Spleen (tissue), 11 donors: ENCODE results near the gene ABCG1. TPM values are rescaled to one million over a fixed set of nuclear protein-coding genes. Genes with fewer than 3 reads are reported as not detected.

Experiments
- DNase-seq: peaks from one replicate; pipeline ENCODE4 v3.0.0-alpha.2; 2020
- H3K27ac ChIP-seq, 8 donors: fragments of 200-600 bp; sonication (generic) in 7 of 8; 1 replicate in 4 of 8; 2 replicates in 4 of 8; pipeline versions ENCODE4 v1.5.0 to v1.8.0; 2016 to 2021; ENCODE audit warnings: inconsistent platforms in 4 of 8, mild to moderate bottlenecking in 4 of 8, moderate library complexity in 1 of 8
- H3K27me3 ChIP-seq, 7 donors: fragments of 200-600 bp; sonication (generic) in 6 of 7; replicated peaks in 1 of 7; 1 replicate in 4 of 7; 2 replicates in 3 of 7; pipeline versions ENCODE4 v1.5.0 to v1.8.0; 2016 to 2021; ENCODE audit warnings: inconsistent platforms in 3 of 7, mild to moderate bottlenecking in 1 of 7
- H3K36me3 ChIP-seq, 6 donors: fragments of 200-600 bp; sonication (generic) in 5 of 6; 1 replicate in 4 of 6; 2 replicates in 2 of 6; pipeline versions ENCODE4 v1.5.0 to v1.8.0; 2016 to 2021; ENCODE audit warnings: inconsistent platforms in 2 of 6
- H3K4me1 ChIP-seq, 6 donors: fragments of 200-600 bp; sonication (generic) in 5 of 6; 1 replicate in 3 of 6; 2 replicates in 3 of 6; pipeline versions ENCODE4 v1.5.0 to v1.8.0; 2016 to 2021; ENCODE audit warnings: inconsistent platforms in 3 of 6
- H3K4me3 ChIP-seq, 8 donors: fragments of 200-600 bp; sonication (generic) in 7 of 8; 1 replicate in 4 of 8; 2 replicates in 4 of 8; pipeline versions ENCODE4 v1.5.0 to v1.8.0; 2016 to 2021; ENCODE audit warnings: inconsistent platforms in 4 of 8, mild to moderate bottlenecking in 4 of 8, moderate library complexity in 2 of 8
- H3K9me3 ChIP-seq, 8 donors: fragments of 200-600 bp; sonication (generic) in 7 of 8; 1 replicate in 4 of 8; 2 replicates in 4 of 8; pipeline versions ENCODE4 v1.5.0 to v1.8.0; 2016 to 2021; ENCODE audit warnings: inconsistent platforms in 4 of 8
- CTCF ChIP-seq, 11 experiments: fragments of 200-600 bp in 7 of 11; fragments of 450-650 bp in 4 of 11; sonication (generic) in 4 of 11; IDR thresholded peaks in 8 of 11; conservative IDR thresholded peaks in 3 of 11; 1 replicate in 7 of 11; 2 replicates in 4 of 11; pipeline versions ENCODE4 v1.4.0 to v1.8.0; 2016 to 2021; ENCODE audit warnings: antibody characterized with exemption in 11 of 11, inconsistent platforms in 4 of 11, mild to moderate bottlenecking in 1 of 11
- POLR2A ChIP-seq, 3 donors: fragments of 450-650 bp; IDR thresholded peaks; one replicate each; pipeline ENCODE4 v1.5.1; 2017; ENCODE audit warnings: antibody characterized with exemption in 3 of 3, mild to moderate bottlenecking in 1 of 3
- POLR2AphosphoS5 ChIP-seq, 3 donors: sonication (generic); formaldehyde crosslinking; IDR thresholded peaks; one replicate each; pipeline ENCODE4 v1.5.1; 2017; ENCODE audit warnings: antibody characterized with exemption in 3 of 3
- WGBS, 5 donors: extraction: QIAGEN DNeasy Blood & Tissue Kit in 3 of 5; methylation state at CpG; one replicate each; pipeline versions ENCODE4 v1.1.5 to v1.1.7; 2013 to 2018; 5-methylcytosine and 5-hydroxymethylcytosine counted together
- intact Hi-C: fragments of 100-400 bp; cut with DNase I; formaldehyde crosslinking; loops from one replicate; pipeline ENCODE4 v1.15.0; 2023; ENCODE audit warnings: low total_unique reads
- polyA plus RNA-seq, 3 donors: library from polyadenylated mRNA; stranded (reverse); fragments of 200-250 nt; gene quantifications; one replicate each; pipeline ENCODE4 v1.2.1, GENCODE V29; 2013
- total RNA-seq, 7 donors: library from RNA; depleted of rRNA in 3 of 7; stranded (reverse); fragments of >200 nt in 3 of 7; fragmentation: NEBNext Ultra II Directional in 4 of 7; extraction: Animal tissue kit (Norgen Biotek cat#: 25700) in 4 of 7; gene quantifications; one replicate each; pipeline versions ENCODE4 v1.1.0 to v1.2.1, GENCODE V29; 2016 to 2021
- donor health status: healthy with polysubstance abuse.
- donor health status: DM: no; HTN: no; CAD: no; lungs with moderate emphysema.
- donor health status: DM: no; HTN: no; CAD: no.
- donor health status: Bipolar disorder and iron deficiency.
- donor health status: healthy.
- donor health status: DM: no; HTN: no; CAD: no.
- donor health status: DM: yes; HTN: yes; CAD: no.

The ABCG1 gene
- total and polyA plus RNA-seq, 10 donors, result 14.6 to 143 (median 96.7) TPM

DNA sequence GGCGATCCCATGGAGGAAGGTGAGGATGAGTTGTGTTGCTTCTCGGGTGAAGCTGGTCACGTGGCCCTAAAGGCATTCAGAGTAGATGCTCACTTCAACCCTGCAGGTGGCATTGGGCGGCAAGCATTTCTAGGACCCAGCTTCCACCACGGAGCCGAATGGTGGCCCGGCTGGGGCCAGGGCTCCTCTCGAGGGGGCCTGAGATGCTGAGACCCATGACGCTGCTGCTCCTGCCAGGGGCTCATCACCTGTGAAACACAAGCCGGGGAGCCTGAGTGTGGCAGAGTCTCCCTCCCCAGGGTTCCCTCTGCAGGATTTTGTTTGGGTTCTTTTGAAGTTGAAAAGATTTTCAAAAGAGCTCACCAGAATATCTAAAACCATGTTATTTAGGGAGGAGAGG, 41.2 kb downstream of the ABCG1 start:
- intact Hi-C loops, result no loop called here
- Histone ChIP-seq H3K27ac (peak overlapping the region in 5 of 8 donors; percentile 74 to 88 (median 81)), H3K36me3 (peaks cover 0 to 20% (median 0%) of the 10 kb centered on the region in 6 donors), H3K4me1 (peaks cover 16 to 96% (median 76%) of the 10 kb centered on the region in 6 donors), H3K4me3 (no peak overlapping the region), H3K9me3 (no peaks in the 10 kb centered on the region), H3K27me3 (peaks cover 0 to 4% (median 0%) of the 10 kb centered on the region in 7 donors)
- TF ChIP-seq CTCF (IDR thresholded peaks at IDR 0.05 in 8 of 11, conservative IDR thresholded peaks at IDR 0.05 in 3 of 11) (no peak), POLR2AphosphoS5 (IDR thresholded peaks at IDR 0.05) (no peak), POLR2A (IDR thresholded peaks at IDR 0.05) (no peak)
- DNase-seq, result no peak
- 73 to 88% (median 79%) methylated on average over 7 to 10 of the region's 10 CpGs for WGBS, 5 donors

GRCh38 chr21:42261829-42262200, 42.9 kb downstream of the ABCG1 start:
- H3K27ac ChIP-seq, result peak overlapping the region in 6 of 8 donors; percentile 41 to 88 (median 80)

GRCh38 chr21:42262831-42263231, 43.9 kb downstream of the ABCG1 start:
- 17 to 58% (median 41%) methylated on average over 7 to 11 of the region's 11 CpGs for WGBS, 5 donors
- DNase-seq, result no peak

More at GRCh38 chr21:42261829-42262200, 42.9 kb downstream of the ABCG1 start:
- no peak for DNase-seq
- Histone ChIP-seq H3K4me1 (peaks cover 11 to 91% (median 69%) of the 10 kb centered on the region in 6 donors), H3K27me3 (peaks cover 0 to 4% (median 0%) of the 10 kb centered on the region in 7 donors), H3K9me3 (no peaks in the 10 kb centered on the region), H3K4me3 (no peak overlapping the region), H3K36me3 (peaks cover 0 to 26% (median 0%) of the 10 kb centered on the region in 6 donors)
- intact Hi-C loops, result no loop called here
- TF ChIP-seq CTCF (IDR thresholded peaks at IDR 0.05 in 8 of 11, conservative IDR thresholded peaks at IDR 0.05 in 3 of 11) (no peak), POLR2A (IDR thresholded peaks at IDR 0.05) (no peak), POLR2AphosphoS5 (IDR thresholded peaks at IDR 0.05) (no peak)
- 77 to 89% (median 84%) methylated on average over 7 of the region's 7 CpGs for WGBS, 5 donors

More at GRCh38 chr21:42262831-42263231, 43.9 kb downstream of the ABCG1 start:
- Histone ChIP-seq H3K27me3 (peaks cover 0 to 4% (median 0%) of the 10 kb centered on the region in 7 donors), H3K27ac (peak overlapping the region; percentile 10 to 88 (median 79)), H3K4me1 (peaks cover 11 to 87% (median 70%) of the 10 kb centered on the region in 6 donors), H3K9me3 (no peaks in the 10 kb centered on the region), H3K36me3 (peaks cover 0 to 26% (median 0%) of the 10 kb centered on the region in 6 donors), H3K4me3 (no peak overlapping the region)
- TF ChIP-seq POLR2A (IDR thresholded peaks at IDR 0.05) (no peak), POLR2AphosphoS5 (IDR thresholded peaks at IDR 0.05) (peak; percentile 45 to 63 (median 58)), CTCF (IDR thresholded peaks at IDR 0.05 in 8 of 11, conservative IDR thresholded peaks at IDR 0.05 in 3 of 11) (no peak)
- intact Hi-C loops, result no loop called here
